Measurements from ENCODE around the gene CNN2. TPM values are rescaled to one million over a fixed set of nuclear protein-coding genes. Genes with fewer than 3 reads are reported as not detected.

CNN2 gene
- total and polyA plus RNA-seq, 2 of the 13 experiments (the other 11 are each of a cell fraction or from before 2014, with no cell fraction given): 63.6 to 70.0 TPM

GRCh38 chr19:1069009-1069779 is 42.8 kb downstream of the CNN2 start (continued):
- TF ChIP-seq RARA (CRISPR knock-in tag; IDR thresholded peaks at IDR 0.05): no peak

- POLR2A ChIA-PET: no interaction called here
- ATAC-seq (no peak), FAIRE-seq (no peak), DNase-seq (ENCODE audit: low spot score) (no peak)
- H3K27me3 ChIP-seq (ENCODE audit: control insufficient read depth in 1 of 2, insufficient read depth in 2 of 2, low read length in 2 of 2): no peaks in the 10 kb centered on the region
- in situ Hi-C loops (cut with HindIII; ENCODE audit: extremely low pct_ligation_motif_present, low pct_unique_long_range_greater_than_20kb): no loop called here
- no peaks in the 10 kb centered on the region for H3K79me2 ChIP-seq (ENCODE audit: insufficient read depth, low read length)
- WGBS (ENCODE audit: low lambda C conversion rate): 95% methylated on average over 20 of the region's 21 CpGs
- H3K4me3 ChIP-seq (replicated peaks in 1 of 3; ENCODE audit: insufficient read depth in 1 of 3, low read depth in 2 of 3, low read length in 3 of 3): no peak overlapping the region
- no peak overlapping the region for H3K27ac ChIP-seq (ENCODE audit: extremely low read length, insufficient read depth, low read length)
- H3K9me3 ChIP-seq (ENCODE audit: low read length): no peaks in the 10 kb centered on the region
- no peaks in the 10 kb centered on the region for H3K36me3 ChIP-seq (replicated peaks in 1 of 2; ENCODE audit: control insufficient read depth in 1 of 2, insufficient read depth in 2 of 2, low read length in 2 of 2)
- intact Hi-C loops (cut with micrococcal nuclease; ENCODE audit: unreplicated experiment): no loop called here
- H2AFZ ChIP-seq (ENCODE audit: low read length): no peak overlapping the region
- peaks cover 3% of the 10 kb centered on the region; the same call in 1 of the 2 replicates for H4K20me1 ChIP-seq (ENCODE audit: insufficient read depth, low read length)
- CTCF ChIA-PET (ENCODE audit: low intra/inter-chr PET ratio, low total read pairs): no interaction called here
- peaks cover 37% of the 10 kb centered on the region for H3K4me1 ChIP-seq (ENCODE audit: insufficient read depth, low read length)
- H3K9ac ChIP-seq (ENCODE audit: insufficient read depth, low read depth, low read length): no peak overlapping the region
- no TSS peak for BruUV-seq (replicated peaks)
- no peak overlapping the region for H3K4me2 ChIP-seq (ENCODE audit: low read depth, low read length)
- no peak for TF ChIP-seq SNAPC5 (CRISPR knock-in tag; IDR thresholded peaks at IDR 0.05; ENCODE audit: borderline replicate concordance)
- TF ChIP-seq FIP1L1 (IDR thresholded peaks at IDR 0.05; ENCODE audit: borderline replicate concordance, insufficient read depth, low read depth, low read length): no peak
- TF ChIP-seq MED1 (CRISPR knock-in tag; IDR thresholded peaks at IDR 0.05): no peak
- TF ChIP-seq HBP1 (CRISPR knock-in tag; IDR thresholded peaks at IDR 0.05; ENCODE audit: low read depth): no peak
- no peak for TF ChIP-seq KLF16 (CRISPR knock-in tag; IDR thresholded peaks at IDR 0.05)
- TF ChIP-seq ZNF251 (CRISPR knock-in tag; IDR thresholded peaks at IDR 0.05): no peak
- no peak for TF ChIP-seq KLF9 (CRISPR knock-in tag; IDR thresholded peaks at IDR 0.05; ENCODE audit: low read depth)
- TF ChIP-seq ZBTB34 (CRISPR knock-in tag; IDR thresholded peaks at IDR 0.05): no peak
- no peak for TF ChIP-seq ETS1 (CRISPR knock-in tag; IDR thresholded peaks at IDR 0.05)
- TF ChIP-seq ZNF781 (CRISPR knock-in tag; IDR thresholded peaks at IDR 0.05; ENCODE audit: borderline replicate concordance, not compliant biosample characterization): no peak
- no peak for TF ChIP-seq ATF3 (CRISPR knock-in tag; IDR thresholded peaks at IDR 0.05)
- no peak for TF ChIP-seq WIZ (CRISPR knock-in tag; IDR thresholded peaks at IDR 0.05)
- no peak for TF ChIP-seq ZNF691 (CRISPR knock-in tag; IDR thresholded peaks at IDR 0.05; ENCODE audit: borderline replicate concordance, low read depth)
- TF ChIP-seq CERS6 (CRISPR knock-in tag; IDR thresholded peaks at IDR 0.05): no peak
- no peak for TF ChIP-seq MLLT10 (CRISPR knock-in tag; IDR thresholded peaks at IDR 0.05)
Measured at GRCh38 chr19:1070576-1070930, 44.1 kb downstream of the CNN2 start.

Measured in HepG2 (cell line).